Measurements from ENCODE around the gene MRPL12.

Gene MRPL12

GRCh38 chr17:81715107-81715871, 12.1 kb downstream of the MRPL12 start:
- H3K36me3 Mint-ChIP-seq, result no peaks in the 10 kb centered on the region
- no peak overlapping the region for H3K4me3 Mint-ChIP-seq
- peaks cover 10% of the 10 kb centered on the region for H3K4me1 Mint-ChIP-seq (ENCODE audit: low read depth)
- H3K27me3 Mint-ChIP-seq, result no peaks in the 10 kb centered on the region
- H3K27ac Mint-ChIP-seq, result no peak overlapping the region
- no peaks in the 10 kb centered on the region for H3K9me3 Mint-ChIP-seq (ENCODE audit: low read depth)

GRCh38 chr17:81715872-81716673, 12.9 kb downstream of the MRPL12 start:
- Mint-ChIP-seq H3K4me3 (no peak overlapping the region), H3K27me3 (no peaks in the 10 kb centered on the region), H3K36me3 (no peaks in the 10 kb centered on the region), H3K4me1 (ENCODE audit: low read depth) (peaks cover 4% of the 10 kb centered on the region), H3K9me3 (ENCODE audit: low read depth) (no peaks in the 10 kb centered on the region), H3K27ac (no peak overlapping the region)

DNA sequence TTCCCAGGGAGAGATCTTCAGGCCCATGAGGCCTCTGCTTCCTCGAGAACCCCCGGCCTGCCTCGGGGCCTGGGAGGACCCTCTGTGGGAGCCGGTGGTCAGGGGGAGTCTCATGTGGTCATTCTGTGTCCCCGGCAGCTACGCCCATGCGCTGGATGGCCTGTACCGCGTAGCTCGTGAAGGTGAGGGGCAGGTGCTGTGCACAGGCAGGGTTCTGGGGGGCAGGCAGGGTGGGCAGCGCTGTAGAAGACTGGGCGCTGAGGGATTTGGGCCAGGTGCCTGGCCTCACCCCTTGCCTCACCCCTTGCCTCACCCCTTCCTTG, 13.5 kb downstream of the MRPL12 start:
- no peaks in the 10 kb centered on the region for H3K9me3 Mint-ChIP-seq (ENCODE audit: low read depth)
- no peaks in the 10 kb centered on the region for H3K27me3 Mint-ChIP-seq
- H3K4me1 Mint-ChIP-seq (ENCODE audit: low read depth), result peaks cover 4% of the 10 kb centered on the region
- H3K36me3 Mint-ChIP-seq, result no peaks in the 10 kb centered on the region
- H3K4me3 Mint-ChIP-seq, result no peak overlapping the region
- no peak overlapping the region for H3K27ac Mint-ChIP-seq

- Mint-ChIP-seq H3K4me3 (no peak overlapping the region), H3K27me3 (no peaks in the 10 kb centered on the region), H3K9me3 (ENCODE audit: low read depth) (no peaks in the 10 kb centered on the region), H3K27ac (no peak overlapping the region), H3K4me1 (ENCODE audit: low read depth) (peaks cover 4% of the 10 kb centered on the region), H3K36me3 (no peaks in the 10 kb centered on the region)
Measured at GRCh38 chr17:81717049-81717765, 14.0 kb downstream of the MRPL12 start.

GRCh38 chr17:81717766-81718089, 14.6 kb downstream of the MRPL12 start:
- Mint-ChIP-seq H3K9me3 (ENCODE audit: low read depth) (no peaks in the 10 kb centered on the region), H3K36me3 (no peaks in the 10 kb centered on the region), H3K27me3 (no peaks in the 10 kb centered on the region), H3K4me3 (no peak overlapping the region), H3K4me1 (ENCODE audit: low read depth) (peaks cover 3% of the 10 kb centered on the region), H3K27ac (no peak overlapping the region)

DNA sequence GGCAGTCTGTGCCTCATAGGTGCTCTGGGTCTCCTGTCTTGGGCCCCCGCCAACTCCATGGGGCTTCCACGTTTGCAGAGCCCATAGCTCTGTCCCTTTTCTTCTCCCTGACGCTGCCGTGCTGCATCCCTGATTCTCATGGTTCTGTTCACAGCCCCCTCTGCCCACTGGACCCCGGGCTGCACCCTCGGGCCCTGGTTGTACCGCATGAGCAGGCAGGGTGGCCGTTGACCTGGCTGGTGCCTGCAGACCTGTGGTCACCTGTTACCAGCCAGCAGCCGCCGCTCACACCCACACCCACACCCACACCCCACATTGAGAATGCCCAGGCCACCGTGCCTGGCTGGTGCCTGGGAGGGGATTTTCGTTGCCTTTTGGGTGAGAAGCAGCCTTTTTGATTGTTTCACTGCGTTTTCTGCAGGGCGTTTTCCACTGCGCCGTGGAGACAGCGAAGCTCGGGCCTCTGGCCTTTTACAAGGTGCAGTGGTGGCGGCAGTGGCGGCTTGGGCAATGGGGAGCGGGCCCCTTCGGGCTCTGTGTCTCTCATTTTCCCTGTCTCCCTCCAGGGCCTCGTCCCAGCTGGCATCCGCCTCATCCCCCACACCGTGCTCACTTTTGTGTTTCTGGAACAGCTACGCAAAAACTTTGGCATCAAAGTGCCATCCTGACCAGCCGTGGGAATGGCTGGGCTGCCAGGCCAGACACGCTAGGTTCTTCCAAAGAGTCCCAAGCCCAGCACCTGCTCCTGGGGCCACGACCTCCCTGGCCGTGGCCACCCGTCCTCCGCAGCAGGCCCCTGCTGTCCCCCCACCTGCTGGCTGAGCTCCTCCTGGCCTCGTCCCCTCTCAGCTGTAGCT, 16.5 kb downstream of the MRPL12 start:
- peaks cover 2% of the 10 kb centered on the region for H3K27me3 Mint-ChIP-seq

DNA sequence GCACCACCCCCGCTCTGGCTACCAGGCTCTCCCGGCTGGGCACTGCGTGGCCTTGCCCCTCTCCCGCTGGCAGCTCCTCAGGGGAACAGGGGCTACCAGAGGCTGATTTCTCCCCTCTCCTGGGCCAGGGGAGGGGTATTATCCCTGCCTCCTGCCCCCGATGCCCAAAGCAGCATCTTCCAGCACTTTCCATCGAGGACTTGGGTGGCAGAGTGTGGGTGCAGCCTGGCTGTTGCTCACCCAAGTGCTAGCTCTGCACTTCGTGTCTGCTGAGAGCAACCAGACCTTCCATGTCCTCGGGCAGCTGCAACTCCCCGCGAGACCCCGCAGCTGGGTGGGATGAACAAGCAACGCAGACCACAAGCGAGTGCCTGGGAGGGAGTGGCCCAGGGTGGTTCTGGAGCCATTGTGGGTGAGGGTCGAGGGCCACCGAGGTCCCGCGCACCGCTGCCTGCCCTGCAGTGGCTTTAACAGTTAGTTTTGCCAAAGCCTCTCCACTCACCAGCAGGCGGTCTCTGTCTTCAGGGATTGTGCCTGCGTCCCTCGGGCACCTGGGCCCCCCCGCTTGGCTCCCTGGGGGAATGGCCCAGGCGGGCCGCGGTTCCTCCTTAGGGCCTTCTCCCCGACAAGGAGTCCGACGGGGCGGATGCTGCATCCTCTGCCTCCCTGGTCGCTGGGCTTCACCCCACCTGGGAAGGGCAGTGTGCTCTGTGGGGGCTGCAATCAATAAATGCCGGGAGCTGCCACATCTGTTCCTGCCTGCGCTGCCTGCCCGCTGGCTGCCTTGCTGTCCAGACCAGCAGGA, 17.3 kb downstream of the MRPL12 start:
- no peaks in the 10 kb centered on the region for H3K9me3 Mint-ChIP-seq (ENCODE audit: low read depth)
- H3K4me3 Mint-ChIP-seq, result no peak overlapping the region
- H3K27ac Mint-ChIP-seq, result no peak overlapping the region
- H3K36me3 Mint-ChIP-seq, result no peaks in the 10 kb centered on the region
- peaks cover 2% of the 10 kb centered on the region for H3K27me3 Mint-ChIP-seq
- no peaks in the 10 kb centered on the region for H3K4me1 Mint-ChIP-seq (ENCODE audit: low read depth)

More for the DNA sequence above, 16.5 kb downstream of the MRPL12 start:
- Mint-ChIP-seq H3K4me1 (ENCODE audit: low read depth) (no peaks in the 10 kb centered on the region), H3K27ac (no peak overlapping the region), H3K36me3 (no peaks in the 10 kb centered on the region), H3K9me3 (ENCODE audit: low read depth) (no peaks in the 10 kb centered on the region), H3K4me3 (no peak overlapping the region)

DNA sequence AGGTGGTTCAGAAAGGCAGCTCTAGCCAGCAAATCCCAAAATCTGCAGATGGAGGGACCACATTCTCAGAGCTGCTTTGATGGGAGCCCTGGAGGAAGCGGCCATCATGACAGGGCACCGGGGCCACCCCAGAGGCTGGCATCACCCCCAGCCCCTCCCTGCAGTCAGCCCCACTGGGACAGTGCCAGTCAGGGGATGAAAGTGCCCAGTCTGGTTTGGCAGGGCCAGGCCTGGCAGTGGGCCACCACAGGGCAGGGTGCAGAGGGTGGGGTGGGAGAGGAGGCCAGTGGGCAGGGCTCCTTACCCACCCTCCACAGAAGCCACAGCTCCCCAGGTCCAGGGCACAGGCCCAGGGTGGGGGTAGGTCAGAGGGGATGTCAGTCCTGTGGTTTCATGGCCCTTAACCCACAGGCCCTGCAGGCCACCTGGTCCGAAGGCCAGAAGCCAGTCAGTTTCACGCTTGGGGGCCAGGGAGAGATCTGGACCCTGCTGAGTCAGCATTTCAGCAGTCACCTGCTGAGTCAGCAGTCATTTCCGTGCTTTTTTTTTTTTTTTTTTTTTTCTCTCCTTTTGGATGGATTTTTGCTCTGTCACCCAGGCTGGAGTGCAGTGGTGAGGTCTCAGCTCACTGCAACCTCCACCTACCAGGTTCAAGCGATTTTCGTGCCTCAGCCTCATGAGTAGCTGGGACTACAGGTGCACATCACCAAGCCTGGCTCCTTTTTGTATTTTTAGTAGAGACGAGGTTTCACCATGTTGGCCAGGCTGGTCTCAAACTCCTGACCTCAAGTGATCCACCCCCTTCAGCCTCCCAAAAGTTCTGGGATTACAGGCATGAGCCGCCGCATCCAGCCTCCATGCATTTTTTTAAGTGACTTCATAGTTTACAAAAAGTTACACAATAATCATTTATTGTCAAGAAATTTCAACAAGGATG, 19.3 kb downstream of the MRPL12 start:
- H3K36me3 Mint-ChIP-seq, result no peaks in the 10 kb centered on the region
- H3K9me3 Mint-ChIP-seq (ENCODE audit: low read depth), result no peaks in the 10 kb centered on the region
- H3K4me1 Mint-ChIP-seq (ENCODE audit: low read depth), result no peaks in the 10 kb centered on the region
- H3K4me3 Mint-ChIP-seq, result no peak overlapping the region
- no peak overlapping the region for H3K27ac Mint-ChIP-seq
- peaks cover 6% of the 10 kb centered on the region for H3K27me3 Mint-ChIP-seq

DNA sequence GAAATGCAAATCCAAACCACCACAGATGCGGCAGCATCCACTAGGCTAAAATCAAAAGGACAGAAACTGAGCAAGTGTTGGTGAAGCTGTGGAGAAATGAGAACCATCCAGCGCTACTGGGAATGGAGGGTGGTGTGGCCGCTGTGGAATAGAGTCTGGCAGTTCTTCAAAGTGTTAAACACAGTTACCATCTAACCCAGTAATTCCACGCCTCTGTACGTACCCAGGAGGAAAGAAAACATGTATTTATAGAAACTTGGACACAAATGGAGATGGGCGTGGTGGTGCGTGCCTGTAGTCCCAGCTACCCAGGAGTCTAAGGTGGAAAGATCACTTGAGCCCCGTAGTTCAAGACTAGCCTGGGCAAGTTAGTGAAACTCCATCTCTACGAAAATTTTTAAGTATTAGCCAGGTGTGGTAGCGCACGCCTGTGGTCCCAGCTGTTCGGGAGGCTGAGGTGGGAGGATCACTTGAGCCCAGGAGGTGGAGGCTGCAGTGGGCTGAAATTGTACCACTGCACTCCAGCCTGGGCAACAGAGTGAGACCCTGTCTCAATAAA, 20.6 kb downstream of the MRPL12 start:
- Mint-ChIP-seq H3K4me1 (ENCODE audit: low read depth) (no peaks in the 10 kb centered on the region), H3K36me3 (no peaks in the 10 kb centered on the region), H3K9me3 (ENCODE audit: low read depth) (no peaks in the 10 kb centered on the region), H3K27me3 (peaks cover 6% of the 10 kb centered on the region), H3K4me3 (no peak overlapping the region), H3K27ac (no peak overlapping the region)

GRCh38 chr17:81725439-81725838, 22.3 kb downstream of the MRPL12 start:
- Mint-ChIP-seq H3K4me1 (ENCODE audit: low read depth) (no peaks in the 10 kb centered on the region), H3K9me3 (ENCODE audit: low read depth) (no peaks in the 10 kb centered on the region), H3K4me3 (no peak overlapping the region), H3K27me3 (peaks cover 6% of the 10 kb centered on the region), H3K36me3 (no peaks in the 10 kb centered on the region), H3K27ac (no peak overlapping the region)

DNA sequence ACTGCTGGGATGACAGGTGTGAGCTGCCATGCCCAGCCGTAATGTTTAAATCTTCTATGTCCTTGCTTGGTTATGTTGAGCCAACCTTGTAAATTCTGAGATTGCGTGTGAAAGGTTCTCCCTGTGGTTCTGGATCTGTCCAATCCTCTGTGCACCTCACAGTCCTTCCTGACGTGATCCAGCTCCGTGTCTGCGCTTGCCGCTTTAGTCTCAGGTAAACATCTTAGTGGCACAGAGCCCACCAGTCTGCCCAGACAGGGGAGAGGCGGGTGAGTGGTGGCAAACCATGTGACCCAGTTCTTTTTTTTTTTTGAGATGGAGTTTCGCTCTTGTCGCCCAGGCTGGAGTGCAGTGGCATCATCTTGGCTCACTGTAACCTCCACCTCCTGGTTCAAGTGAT, 22.8 kb downstream of the MRPL12 start:
- Mint-ChIP-seq H3K4me1 (ENCODE audit: low read depth) (no peaks in the 10 kb centered on the region), H3K36me3 (no peaks in the 10 kb centered on the region), H3K4me3 (no peak overlapping the region), H3K9me3 (ENCODE audit: low read depth) (no peaks in the 10 kb centered on the region), H3K27me3 (peaks cover 7% of the 10 kb centered on the region), H3K27ac (no peak overlapping the region)

DNA sequence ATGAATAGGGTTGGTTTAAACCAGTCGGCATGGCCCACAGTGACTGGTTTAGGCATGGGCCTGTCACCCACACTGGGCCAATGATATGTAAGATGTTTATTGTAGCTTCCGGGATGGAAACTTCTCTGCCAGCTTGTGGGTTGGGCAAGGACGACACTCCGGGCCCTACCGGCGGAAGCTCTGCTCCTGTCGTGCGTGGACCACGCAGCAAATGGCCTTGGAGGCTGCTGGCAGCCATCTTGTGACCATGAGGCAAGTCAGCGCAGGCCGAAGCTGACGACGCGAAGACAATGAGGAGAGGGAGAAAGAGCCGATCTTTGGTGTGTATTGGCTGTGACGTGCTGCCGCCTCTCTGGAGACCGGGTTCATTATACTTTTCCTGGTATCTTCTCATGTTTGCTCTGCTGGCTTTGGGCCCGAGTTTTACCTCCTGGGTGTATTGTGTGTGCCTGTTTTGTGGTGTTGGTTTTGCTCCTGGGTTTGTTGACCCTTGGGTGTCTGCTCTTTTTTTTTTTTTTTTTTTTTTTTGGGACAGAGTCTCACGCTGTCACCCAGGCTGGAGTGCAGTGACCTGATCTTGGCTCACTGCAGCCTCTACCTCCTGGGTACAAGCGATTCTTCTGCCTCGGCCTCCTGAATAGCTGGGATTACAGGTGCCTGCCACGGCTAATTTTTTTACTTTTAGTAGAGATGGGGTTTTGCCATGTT, 24.3 kb downstream of the MRPL12 start:
- Mint-ChIP-seq H3K27me3 (peaks cover 8% of the 10 kb centered on the region), H3K9me3 (ENCODE audit: low read depth) (no peaks in the 10 kb centered on the region), H3K27ac (no peak overlapping the region), H3K4me1 (ENCODE audit: low read depth) (no peaks in the 10 kb centered on the region), H3K4me3 (no peak overlapping the region), H3K36me3 (no peaks in the 10 kb centered on the region)

Measured in activated naive CD8-positive, alpha-beta T cell (primary cell).